ENCODE results near the gene LMF1. TPM values are rescaled to one million over a fixed set of nuclear protein-coding genes. Genes with fewer than 3 reads are reported as not detected.

The LMF1 gene
- total RNA-seq, 1 donor from 2014 or later: 36.1 TPM

DNA sequence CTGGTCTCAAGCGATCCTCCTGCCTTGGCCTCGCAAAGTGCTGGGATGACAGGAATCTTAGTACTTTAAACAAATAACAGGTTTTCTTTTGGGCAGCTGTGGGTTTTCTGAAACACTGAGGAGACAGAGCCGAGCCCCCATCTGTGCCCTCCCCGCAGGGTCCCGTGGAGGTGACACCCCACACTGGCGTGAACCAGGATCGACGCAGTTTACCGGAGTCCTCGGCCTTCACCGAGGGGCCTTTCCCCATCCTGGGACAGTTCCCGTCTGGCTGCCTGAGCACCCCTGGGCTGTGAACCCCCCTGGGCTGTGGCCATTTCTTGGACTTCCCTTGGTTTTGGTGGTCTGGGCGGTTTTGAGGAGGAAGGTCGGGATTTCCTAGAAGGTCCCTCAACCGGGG, 154.9 kb downstream of the LMF1 start:
- peaks cover 15% of the 10 kb centered on the region for H3K4me1 Mint-ChIP-seq
- no peaks in the 10 kb centered on the region for H3K9me3 Mint-ChIP-seq
- ATAC-seq (ENCODE audit: low read depth) (no peak), DNase-seq (no peak)
- ChIA-PET CTCF (no interaction called here), POLR2A (no interaction called here)
- TF ChIP-seq, protein P1, sequence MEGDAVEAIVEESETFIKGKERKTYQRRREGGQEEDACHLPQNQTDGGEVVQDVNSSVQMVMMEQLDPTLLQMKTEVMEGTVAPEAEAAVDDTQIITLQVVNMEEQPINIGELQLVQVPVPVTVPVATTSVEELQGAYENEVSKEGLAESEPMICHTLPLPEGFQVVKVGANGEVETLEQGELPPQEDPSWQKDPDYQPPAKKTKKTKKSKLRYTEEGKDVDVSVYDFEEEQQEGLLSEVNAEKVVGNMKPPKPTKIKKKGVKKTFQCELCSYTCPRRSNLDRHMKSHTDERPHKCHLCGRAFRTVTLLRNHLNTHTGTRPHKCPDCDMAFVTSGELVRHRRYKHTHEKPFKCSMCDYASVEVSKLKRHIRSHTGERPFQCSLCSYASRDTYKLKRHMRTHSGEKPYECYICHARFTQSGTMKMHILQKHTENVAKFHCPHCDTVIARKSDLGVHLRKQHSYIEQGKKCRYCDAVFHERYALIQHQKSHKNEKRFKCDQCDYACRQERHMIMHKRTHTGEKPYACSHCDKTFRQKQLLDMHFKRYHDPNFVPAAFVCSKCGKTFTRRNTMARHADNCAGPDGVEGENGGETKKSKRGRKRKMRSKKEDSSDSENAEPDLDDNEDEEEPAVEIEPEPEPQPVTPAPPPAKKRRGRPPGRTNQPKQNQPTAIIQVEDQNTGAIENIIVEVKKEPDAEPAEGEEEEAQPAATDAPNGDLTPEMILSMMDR (IDR thresholded peaks at IDR 0.05): no peak
- H3K36me3 Mint-ChIP-seq (ENCODE audit: low read depth): no peaks in the 10 kb centered on the region
- H3K4me3 Mint-ChIP-seq: no peak overlapping the region
- H3K27me3 Mint-ChIP-seq: peaks cover 22% of the 10 kb centered on the region
- no peak overlapping the region for H3K27ac Mint-ChIP-seq
- intact Hi-C loops (cut with micrococcal nuclease): loop anchor here (5.0 kb wide), 1 partner anchor 61 kb away; no protein-coding TSS in a partner anchor

DNA sequence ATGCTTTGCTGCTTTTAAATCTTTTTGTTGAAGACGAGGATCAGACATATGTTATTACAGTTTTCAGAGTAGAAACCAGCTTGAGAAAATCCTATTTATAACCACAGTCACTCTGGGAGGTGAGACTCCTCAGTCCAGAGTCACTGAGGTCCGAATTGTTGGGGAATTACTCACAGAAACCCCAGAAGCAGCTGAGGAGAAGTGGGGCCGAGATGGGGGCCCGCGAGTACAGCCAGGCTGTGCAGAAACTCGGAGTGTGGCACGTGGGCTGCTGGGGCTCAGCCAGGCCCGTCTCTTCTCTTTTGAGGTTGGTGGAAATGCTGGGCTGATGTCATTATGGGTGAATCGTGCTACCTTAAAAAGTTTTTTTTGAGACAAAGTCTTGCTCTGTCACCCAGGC, 155.8 kb downstream of the LMF1 start:
- Mint-ChIP-seq H3K9me3 (no peaks in the 10 kb centered on the region), H3K27ac (no peak overlapping the region), H3K4me1 (peaks cover 8% of the 10 kb centered on the region), H3K4me3 (no peak overlapping the region), H3K36me3 (ENCODE audit: low read depth) (no peaks in the 10 kb centered on the region), H3K27me3 (peaks cover 20% of the 10 kb centered on the region)
- intact Hi-C loops (cut with micrococcal nuclease): loop anchor here (5.0 kb wide), 1 partner anchor 62 kb away; no protein-coding TSS in a partner anchor
- ATAC-seq (ENCODE audit: low read depth): no peak
- TF ChIP-seq, protein P1 (IDR thresholded peaks at IDR 0.05): no peak
- ChIA-PET CTCF (no interaction called here), POLR2A (no interaction called here)
- DNase-seq: no peak

DNA sequence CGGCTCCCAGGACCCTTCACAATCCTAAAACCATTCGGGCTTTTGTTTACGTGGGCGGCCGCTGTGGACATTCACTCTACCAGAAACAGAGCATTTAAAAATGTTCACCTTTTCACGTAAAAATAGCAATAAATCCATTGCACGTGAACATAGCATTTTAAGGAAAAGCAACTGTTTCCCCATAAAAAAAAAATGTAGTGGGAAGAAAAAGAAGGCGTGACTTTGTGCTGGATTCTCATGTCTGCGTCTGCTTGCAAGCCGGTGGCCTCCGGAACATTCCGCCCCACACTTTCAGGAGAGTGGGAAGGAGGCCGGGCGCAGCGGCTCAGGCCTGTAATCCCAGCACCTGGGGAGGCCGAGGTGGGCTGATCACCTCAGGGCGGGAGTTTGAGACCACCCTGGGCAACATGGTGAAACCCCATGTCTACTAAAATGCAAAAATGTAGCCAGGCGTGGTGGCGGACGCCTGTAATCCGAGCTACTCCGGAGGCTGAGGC, 156.8 kb downstream of the LMF1 start:
- ChIA-PET CTCF (no interaction called here), POLR2A (no interaction called here)
- no peak overlapping the region for H3K4me3 Mint-ChIP-seq
- no peak for ATAC-seq (ENCODE audit: low read depth)
- no peak for DNase-seq
- TF ChIP-seq, protein P1 (IDR thresholded peaks at IDR 0.05): no peak
- H3K4me1 Mint-ChIP-seq: peaks cover 2% of the 10 kb centered on the region
- H3K27ac Mint-ChIP-seq: no peak overlapping the region
- peaks cover 24% of the 10 kb centered on the region for H3K27me3 Mint-ChIP-seq
- H3K36me3 Mint-ChIP-seq (ENCODE audit: low read depth): no peaks in the 10 kb centered on the region
- H3K9me3 Mint-ChIP-seq: no peaks in the 10 kb centered on the region
- intact Hi-C loops (cut with micrococcal nuclease): loop anchor here (1.0 to 2.0 kb wide), 2 partner anchors 288 to 381 kb away; no protein-coding TSS in a partner anchor

DNA sequence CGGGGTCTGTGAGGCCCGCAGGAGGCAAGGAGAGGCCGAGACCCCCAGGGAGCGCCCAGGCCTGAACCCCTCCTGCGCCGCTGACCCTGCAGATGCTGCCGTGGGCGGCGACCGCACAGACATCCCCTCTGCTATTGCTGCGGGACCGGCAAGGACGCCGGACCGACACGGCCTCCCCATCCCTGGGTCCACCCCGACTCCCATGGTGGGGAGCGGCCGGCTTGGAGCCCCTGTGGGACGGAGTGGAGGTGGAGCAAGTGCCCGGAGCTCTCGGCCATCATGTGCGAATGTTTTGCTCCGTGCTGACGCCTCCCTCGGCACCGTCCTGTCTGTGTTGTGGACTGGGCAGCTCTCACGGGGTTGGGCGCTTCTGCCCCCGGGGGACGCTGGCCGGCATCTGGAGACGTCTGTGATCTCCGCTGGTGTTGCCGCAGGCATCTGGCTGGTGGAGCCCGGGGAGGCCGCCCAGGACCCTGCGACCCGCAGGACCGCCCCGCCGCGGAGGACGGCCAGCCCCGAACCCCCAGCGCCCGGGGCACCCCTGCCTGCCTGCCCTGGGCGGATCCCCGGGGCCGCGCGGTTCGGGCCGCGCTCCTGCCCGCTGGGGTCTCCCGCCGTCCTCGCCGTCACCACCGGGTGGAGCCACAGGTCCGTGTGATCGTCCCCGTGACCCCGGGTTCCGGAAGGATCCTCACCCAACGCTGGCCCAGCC, 157.4 kb downstream of the LMF1 start:
- peaks cover 6% of the 10 kb centered on the region for H3K4me1 Mint-ChIP-seq
- H3K9me3 Mint-ChIP-seq: no peaks in the 10 kb centered on the region
- H3K27ac Mint-ChIP-seq: no peak overlapping the region
- intact Hi-C loops (cut with micrococcal nuclease): loop anchor here (1.0 to 2.0 kb wide), 2 partner anchors 289 to 381 kb away; no protein-coding TSS in a partner anchor
- H3K27me3 Mint-ChIP-seq: peaks cover 24% of the 10 kb centered on the region
- ChIA-PET CTCF (no interaction called here), POLR2A (no interaction called here)
- no peak overlapping the region for H3K4me3 Mint-ChIP-seq
- H3K36me3 Mint-ChIP-seq (ENCODE audit: low read depth): no peaks in the 10 kb centered on the region
- ATAC-seq (ENCODE audit: low read depth) (peak; percentile 83), DNase-seq (peak; percentile 50)
- TF ChIP-seq, protein P1 (IDR thresholded peaks at IDR 0.05): no peak

- ATAC-seq (ENCODE audit: low read depth): no peak
Observed at GRCh38 chr16:808085-808386, 162.7 kb downstream of the LMF1 start.

More at GRCh38 chr16:808085-808386, 162.7 kb downstream of the LMF1 start:
- H3K36me3 Mint-ChIP-seq (ENCODE audit: low read depth): peaks cover 3% of the 10 kb centered on the region
- CTCF ChIA-PET: no interaction called here
- POLR2A ChIA-PET: interaction anchor here (1.6 kb wide), 1 partner anchor 87 kb away, joined by 6 read pairs; the partner anchor contains the start of gene ANTKMT
- no peak for DNase-seq
- H3K4me1 Mint-ChIP-seq: peaks cover 12% of the 10 kb centered on the region
- H3K27ac Mint-ChIP-seq: peak overlapping the region; percentile 92
- H3K27me3 Mint-ChIP-seq: peaks cover 15% of the 10 kb centered on the region
- peak overlapping the region; percentile 97 for H3K4me3 Mint-ChIP-seq
- TF ChIP-seq, protein P1 (IDR thresholded peaks at IDR 0.05): no peak
- no peaks in the 10 kb centered on the region for H3K9me3 Mint-ChIP-seq
- intact Hi-C loops (cut with micrococcal nuclease): loop anchor here (5.0 kb wide), 1 partner anchor 86 kb away; the partner anchor contains the start of gene ANTKMT
